DMS153 (cell line): ENCODE results near the gene PBRM1.

Experiments
- DNase-seq: peaks from one replicate; lab custom pipeline; 2025; lab: John Stamatoyannopoulos, UW

Gene PBRM1

GRCh38 chr3:52509753-52510328, 175.9 kb downstream of the PBRM1 start:
- DNase-seq, result no peak

- DNase-seq, result no peak
Measured at GRCh38 chr3:52507359-52507758, 178.4 kb downstream of the PBRM1 start.

GRCh38 chr3:52506266-52506966, 179.3 kb downstream of the PBRM1 start:
- DNase-seq, result no peak

GRCh38 chr3:52504977-52505376, 180.7 kb downstream of the PBRM1 start:
- DNase-seq, result no peak

- no peak for DNase-seq
Measured at GRCh38 chr3:52503788-52504424, 181.8 kb downstream of the PBRM1 start.

- DNase-seq, result no peak
Measured at GRCh38 chr3:52502808-52503350, 182.8 kb downstream of the PBRM1 start.

GRCh38 chr3:52502001-52502400, 183.7 kb downstream of the PBRM1 start:
- no peak for DNase-seq

GRCh38 chr3:52501046-52501445, 184.7 kb downstream of the PBRM1 start:
- no peak for DNase-seq

- no peak for DNase-seq
Measured at GRCh38 chr3:52498137-52499054, 187.3 kb downstream of the PBRM1 start.

GRCh38 chr3:52495777-52496602, 189.7 kb downstream of the PBRM1 start:
- DNase-seq, result no peak
